Endothelial cell of hepatic sinusoid (primary cell): ENCODE results near the gene UNK.

Experiments
- in situ Hi-C: cut with HindIII; loops from 2 replicates; pipeline ENCODE4 v1.10.0; 2017; ENCODE audit warnings: low sequenced_read_pairs

UNK gene

GRCh38 chr17:75831032-75831571 lies 46.5 kb downstream of the UNK start:
- in situ Hi-C loops, result no loop called here

- in situ Hi-C loops, result no loop called here
Observed at GRCh38 chr17:75832164-75832651, 47.6 kb downstream of the UNK start.

DNA sequence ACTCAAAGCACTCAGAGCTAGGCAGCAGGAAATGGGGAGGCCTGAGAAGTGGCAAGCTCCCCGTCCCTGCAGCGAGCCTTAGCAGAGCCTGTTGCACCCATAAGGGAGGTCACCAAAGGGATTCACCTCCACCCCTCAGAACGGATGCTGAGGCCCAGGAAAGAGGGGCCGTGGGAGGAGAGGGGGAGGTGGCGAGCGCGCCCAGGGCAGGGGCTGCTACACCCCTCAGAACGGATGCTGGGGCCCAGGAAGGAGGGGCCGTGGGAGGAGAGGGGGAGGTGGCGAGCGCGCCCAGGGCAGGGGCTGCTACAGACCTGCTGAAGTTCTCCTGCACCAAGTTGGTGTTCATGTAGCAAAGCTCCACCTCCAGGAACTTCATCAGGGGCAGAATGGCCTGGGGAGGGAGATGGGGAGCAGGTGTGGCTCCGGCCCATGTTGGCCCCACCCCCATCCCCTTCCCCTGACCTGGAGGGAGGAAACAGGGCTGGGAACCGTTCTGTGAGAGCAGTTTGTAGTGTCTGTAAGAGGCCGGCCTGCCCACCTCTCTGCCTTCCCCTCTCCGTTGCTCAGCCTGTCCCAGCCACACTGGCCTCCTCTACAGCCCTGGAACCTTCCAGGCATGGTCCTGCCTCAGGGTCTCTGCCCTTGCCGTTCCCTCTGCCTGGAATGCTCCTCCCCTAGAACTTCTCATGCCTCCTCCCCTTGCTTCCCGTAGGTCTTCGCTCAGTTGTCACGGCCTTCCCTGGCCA lies 48.2 kb downstream of the UNK start:
- in situ Hi-C loops, result no loop called here

- in situ Hi-C loops, result no loop called here
Observed at GRCh38 chr17:75834279-75834920, 49.8 kb downstream of the UNK start.

DNA sequence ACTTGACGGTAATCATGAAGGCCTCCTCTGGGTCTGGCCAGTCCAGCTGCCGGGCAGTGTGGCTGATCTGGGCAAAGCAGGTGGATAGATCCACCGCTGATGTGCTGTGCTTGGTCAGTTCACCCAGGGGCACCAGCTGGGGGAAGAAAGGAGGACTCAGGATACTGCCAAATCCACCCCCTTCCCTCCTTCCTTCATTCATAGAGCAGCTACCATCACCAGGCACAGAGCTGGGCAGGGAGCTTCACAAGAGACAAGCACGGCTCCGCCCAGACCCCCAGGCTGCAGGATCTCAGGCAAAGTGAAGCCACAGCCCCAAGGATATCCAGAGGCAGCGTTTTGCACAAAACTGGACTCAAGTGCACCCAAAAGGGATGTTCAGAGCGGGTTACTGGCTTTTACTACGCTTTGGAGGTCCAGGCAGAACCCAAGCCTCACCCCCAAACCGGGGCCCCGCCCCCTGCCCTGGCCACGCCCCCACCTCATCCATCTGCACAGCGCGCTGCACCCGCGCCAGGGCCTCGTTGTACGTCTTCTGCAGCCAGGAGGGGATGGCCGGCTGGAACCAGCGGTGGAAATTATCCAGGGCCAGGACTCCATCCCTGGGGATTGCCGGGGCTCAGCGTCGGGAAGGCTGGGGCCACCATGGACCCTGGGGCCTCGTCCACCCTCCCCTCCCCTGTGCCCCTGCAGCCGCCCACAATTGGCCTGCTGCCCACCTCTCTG lies 50.5 kb downstream of the UNK start:
- in situ Hi-C loops, result no loop called here

GRCh38 chr17:75835654-75835987 lies 51.0 kb downstream of the UNK start:
- in situ Hi-C loops, result no loop called here

DNA sequence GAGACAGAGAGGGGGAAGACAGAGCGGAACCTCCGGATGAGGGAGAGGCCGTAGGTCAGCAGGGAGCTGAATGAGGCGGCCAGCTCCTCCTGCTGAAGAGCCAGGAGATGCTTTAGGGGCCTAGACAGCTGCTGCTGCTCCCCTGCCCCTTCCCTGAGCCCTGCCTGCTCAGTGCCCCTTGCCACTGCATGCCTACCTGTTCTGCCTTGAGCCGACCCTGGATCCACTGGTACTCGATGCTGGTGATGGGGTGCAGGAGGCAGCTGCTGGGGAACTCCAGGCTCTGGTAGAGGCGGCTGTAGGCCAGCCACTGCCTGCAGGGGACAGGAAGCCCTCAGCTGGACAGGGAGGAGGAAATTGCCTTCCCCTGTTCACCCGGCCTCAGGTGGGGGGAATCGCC lies 52.0 kb downstream of the UNK start:
- in situ Hi-C loops, result no loop called here

DNA sequence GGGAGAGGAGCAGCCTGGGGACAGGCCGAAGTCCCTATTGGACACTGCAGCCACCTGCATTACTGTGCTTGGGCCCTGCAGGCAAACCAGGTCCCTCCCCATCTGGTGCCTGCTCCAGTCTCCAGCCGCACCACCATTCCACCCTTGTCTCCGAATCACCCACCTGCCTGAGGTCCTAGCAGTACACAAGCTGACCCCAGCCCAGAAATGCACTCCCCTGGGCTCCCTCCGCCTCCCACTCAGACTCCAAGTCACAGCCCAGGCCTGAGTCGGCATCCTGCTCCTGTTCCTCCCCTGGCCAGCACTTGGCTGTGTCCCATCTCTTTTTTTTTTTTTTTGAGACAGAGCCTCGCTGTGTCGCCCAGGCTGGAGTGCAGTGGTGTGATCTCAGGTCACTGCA lies 53.3 kb downstream of the UNK start:
- in situ Hi-C loops, result no loop called here

GRCh38 chr17:75838410-75838809 lies 53.8 kb downstream of the UNK start:
- in situ Hi-C loops, result no loop called here

DNA sequence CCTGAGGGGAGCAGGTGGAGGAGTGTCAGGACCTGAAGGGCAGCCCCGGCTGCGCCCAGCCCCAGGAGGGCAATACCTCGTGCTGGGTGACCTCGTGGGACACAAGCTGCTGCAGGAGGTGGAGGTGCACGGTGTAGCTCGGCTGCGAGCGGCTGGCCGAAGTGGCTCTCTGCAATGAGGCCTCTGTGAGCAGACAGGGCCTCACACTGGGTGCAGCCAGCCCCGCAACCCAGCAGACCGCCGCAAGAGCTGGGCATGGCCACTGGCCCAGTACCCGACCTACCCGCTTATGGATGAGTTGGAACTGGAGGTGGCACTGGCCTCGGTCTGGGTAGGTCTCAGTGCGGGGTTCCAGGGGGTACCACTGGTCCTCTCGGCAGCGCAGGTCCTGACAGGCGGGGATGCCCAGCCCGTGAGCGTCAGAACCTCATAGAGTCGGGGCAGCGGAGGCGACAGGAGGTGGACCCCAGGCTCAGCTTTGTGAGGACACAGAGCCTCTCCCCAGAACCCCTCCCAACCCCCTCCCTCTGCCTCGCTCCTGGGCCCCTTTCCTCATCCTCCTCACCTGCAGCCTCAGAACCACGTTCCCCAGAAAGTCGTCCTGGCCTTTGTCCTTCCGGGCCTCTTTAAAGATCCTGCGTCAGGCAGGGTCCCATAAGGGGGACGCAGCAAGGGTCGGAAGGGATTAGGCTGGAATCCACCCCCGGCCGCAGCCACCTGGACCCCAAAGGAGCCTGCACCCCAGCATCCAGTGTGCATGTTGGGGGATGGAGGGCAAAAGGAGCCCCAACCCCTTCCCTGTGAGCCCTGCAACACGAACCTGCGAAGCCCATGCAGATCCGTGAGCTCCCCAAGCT lies 55.6 kb downstream of the UNK start:
- in situ Hi-C loops, result loop anchor here (10.0 kb wide), 1 partner anchor 55 kb away; the partner anchor contains the start of gene UNK

DNA sequence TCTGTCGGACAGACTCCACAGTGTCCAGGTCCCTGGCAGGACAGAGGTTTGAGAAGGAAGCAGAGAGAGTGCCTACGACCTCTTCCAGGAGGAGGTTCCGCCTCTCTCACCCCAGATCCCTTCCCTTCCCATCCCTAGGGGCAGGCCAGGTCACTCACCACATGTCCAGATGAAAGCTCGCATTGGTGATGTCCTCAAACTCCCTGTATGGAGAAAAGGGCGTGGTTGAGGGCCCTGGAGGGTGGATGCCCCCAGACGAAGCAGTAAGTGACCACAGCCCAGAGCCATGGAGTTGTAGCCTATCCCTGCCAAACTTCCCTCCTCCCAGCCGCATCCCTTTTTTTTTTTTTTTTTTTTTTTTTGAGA lies 56.2 kb downstream of the UNK start:
- in situ Hi-C loops, result loop anchor here (10.0 kb wide), 1 partner anchor 56 kb away; the partner anchor contains the start of gene UNK

GRCh38 chr17:75842411-75842810 lies 57.8 kb downstream of the UNK start:
- in situ Hi-C loops, result loop anchor here (10.0 kb wide), 1 partner anchor 58 kb away; the partner anchor contains the start of gene UNK

GRCh38 chr17:75842963-75843576 lies 58.5 kb downstream of the UNK start:
- in situ Hi-C loops, result loop anchor here (10.0 kb wide), 1 partner anchor 58 kb away; the partner anchor contains the start of gene UNK

DNA sequence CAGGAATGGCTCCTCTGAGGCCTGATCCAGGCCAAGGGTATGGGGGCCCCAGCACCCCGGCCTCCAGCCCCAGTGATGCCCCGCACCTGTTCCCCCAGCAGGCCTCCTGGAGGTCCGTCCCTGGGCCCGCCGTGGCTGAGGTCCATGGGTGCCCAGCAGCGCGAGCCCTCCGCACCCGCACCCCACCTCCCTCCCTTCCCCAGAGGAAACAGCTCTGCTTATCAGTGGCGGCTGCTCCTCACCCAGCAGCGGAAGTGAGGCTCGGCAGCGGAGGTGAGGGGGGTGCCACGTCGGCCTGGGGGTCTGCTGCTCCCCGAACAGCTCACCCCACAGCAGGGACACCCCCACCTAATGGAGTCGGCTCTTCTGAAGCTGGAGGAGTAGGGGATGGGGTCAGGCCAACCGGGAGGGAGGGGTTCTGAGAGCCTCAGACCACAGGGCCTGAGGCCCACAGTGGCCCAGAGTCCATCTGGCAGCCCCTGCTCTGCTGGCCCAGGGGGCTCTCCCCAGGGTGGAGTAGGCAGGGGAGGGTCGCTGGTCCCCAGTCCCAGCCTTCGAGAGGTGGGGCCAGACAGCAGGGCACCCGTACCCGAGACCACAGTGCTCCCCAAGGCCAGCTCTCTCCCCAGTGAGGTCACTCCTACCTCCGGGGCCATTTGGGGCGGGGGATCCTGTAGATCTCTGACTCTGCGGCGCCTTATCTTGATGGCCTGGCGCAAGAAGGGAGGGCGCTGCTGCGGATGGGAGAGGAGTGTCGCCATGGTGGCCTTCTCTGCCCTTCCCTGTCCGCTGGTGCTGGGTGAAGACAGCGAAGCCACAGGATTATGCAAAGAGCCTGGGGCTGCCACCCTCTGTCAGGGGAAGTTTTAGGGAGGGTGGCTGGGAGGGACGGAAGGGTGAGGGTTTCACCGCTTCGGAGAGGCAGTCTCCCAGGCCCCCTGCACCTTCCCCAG lies 59.2 kb downstream of the UNK start, which contains the start of gene UNC13D:
Gene UNC13D (minus strand): TSS at position 828 of the 953 bp plus-strand sequence. CDS start 67 bp downstream, at position 761.
- in situ Hi-C loops, result loop anchor here (10.0 kb wide), 1 partner anchor 59 kb away; the partner anchor contains the start of gene UNK

- in situ Hi-C loops, result loop anchor here (10.0 kb wide), 1 partner anchor 60 kb away; the partner anchor contains the start of gene UNK
Observed at GRCh38 chr17:75844530-75845057, 60.0 kb downstream of the UNK start.

GRCh38 chr17:75845058-75845711 lies 60.6 kb downstream of the UNK start:
- in situ Hi-C loops, result loop anchor here (10.0 kb wide), 1 partner anchor 60 kb away; the partner anchor contains the start of gene UNK

DNA sequence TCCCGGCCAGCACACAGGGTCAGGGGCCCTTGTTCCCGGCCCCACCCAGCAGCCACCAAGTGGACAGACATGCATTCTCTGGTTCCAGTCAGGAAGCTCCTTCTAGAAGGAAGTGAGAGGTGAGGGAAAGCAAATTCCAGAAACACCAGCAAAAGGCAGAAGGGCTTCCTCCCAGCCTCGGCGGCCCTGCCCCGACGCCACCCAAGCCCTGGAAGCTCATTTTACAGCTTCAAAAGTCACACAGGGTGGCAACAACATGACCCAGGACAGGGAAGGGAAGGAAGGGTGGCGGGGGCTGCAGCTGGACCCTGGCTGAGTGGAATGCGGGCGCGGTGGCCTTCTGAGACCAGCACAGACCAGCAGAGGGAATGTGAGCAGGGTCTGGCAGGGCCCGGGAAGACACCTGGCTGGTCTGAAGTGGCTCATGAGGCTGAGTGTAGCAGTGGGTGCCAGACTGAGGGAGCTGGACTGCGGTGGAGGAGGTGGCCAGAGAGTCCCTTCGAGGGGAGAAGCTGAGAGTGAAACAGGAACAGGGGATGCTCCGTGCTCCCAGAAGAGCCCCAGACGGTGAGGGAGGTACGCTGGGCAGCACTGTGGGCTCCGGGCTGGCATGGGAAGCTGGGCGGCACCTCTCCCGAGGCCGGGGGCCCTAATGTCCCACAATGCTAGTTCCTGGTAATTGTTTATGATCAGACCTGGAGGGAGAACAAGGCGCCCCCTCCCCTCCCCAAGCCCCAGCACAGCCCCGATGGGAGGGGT lies 61.5 kb downstream of the UNK start:
- in situ Hi-C loops, result loop anchor here (10.0 kb wide), 1 partner anchor 61 kb away; the partner anchor contains the start of gene UNK
